8988T (cell line): ENCODE data around the gene NUP85.
"Not testable (repeated sequence)": the region's sequence is repeated elsewhere in the genome, so short reads cannot be mapped to it uniquely, and the experiment has no call there.

Source experiments
- DNase-seq: peaks from one replicate; pipeline ENCODE4 v3.0.0; 2011

Gene NUP85

DNA sequence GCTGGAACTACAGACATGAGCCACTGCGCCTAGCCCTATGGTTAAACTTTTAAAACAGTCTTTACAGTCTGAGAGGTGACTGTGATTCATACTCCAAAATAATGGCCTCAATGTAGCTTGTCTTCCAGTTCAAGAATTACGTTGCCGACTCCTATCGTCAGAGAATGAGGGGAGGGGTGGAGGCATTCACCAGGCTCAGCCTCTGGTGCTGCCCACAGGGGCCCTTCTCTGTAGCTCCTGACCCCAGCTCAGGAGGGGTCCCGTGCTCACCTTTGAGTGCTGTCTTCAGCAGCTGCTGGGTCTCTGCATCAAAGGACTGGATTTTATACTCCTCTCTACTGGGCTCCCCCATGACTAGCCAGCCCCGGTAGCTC lies 64.4 kb downstream of the NUP85 start:
- no peak for DNase-seq

GRCh38 chr17:75270218-75270965 lies 64.9 kb downstream of the NUP85 start:
- peak; percentile 78 for DNase-seq

GRCh38 chr17:75270966-75271232 lies 65.4 kb downstream of the NUP85 start, which contains the start of gene MIF4GD:
Gene MIF4GD (minus strand): TSS chr17:75271231. CDS start chr17:75270195, 1,036 bp downstream.
- no peak for DNase-seq

GRCh38 chr17:75271233-75271954 lies 65.9 kb downstream of the NUP85 start:
- DNase-seq: peak; percentile 85

GRCh38 chr17:75271955-75272847 lies 66.7 kb downstream of the NUP85 start:
- DNase-seq: peak; percentile 49

- DNase-seq: no peak
Observed at GRCh38 chr17:75272848-75273184, 67.3 kb downstream of the NUP85 start.

- no peak for DNase-seq
Observed at GRCh38 chr17:75273977-75274708, 68.7 kb downstream of the NUP85 start.

DNA sequence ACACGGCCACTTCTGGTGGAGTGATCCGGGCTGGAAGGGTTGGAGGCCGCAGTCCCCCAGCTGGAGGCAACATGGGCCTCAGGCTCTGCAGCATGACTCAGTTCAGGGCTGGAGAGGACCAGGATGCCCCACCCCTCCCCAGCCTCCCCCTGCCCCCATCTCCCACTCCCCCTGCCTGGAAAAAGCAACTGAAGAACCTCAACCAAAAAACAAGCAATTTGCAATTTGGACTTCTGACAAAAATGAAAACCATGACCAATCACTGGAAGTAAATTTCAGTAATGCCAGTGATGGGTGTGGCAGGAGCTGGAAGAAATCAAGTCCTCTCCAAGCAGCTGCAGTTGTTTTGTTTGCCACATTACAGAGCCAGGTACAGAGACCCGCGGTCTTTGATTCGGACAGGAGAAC lies 72.2 kb downstream of the NUP85 start:
- no peak for DNase-seq

- not testable (repeated sequence) for DNase-seq
Observed at GRCh38 chr17:75280189-75280588, 74.7 kb downstream of the NUP85 start.

- DNase-seq: no peak
Observed at GRCh38 chr17:75285123-75285522, 79.6 kb downstream of the NUP85 start.
